Stimulated activated CD4-positive, alpha-beta T cell treated with anti-CD3 and anti-CD28 coated beads, Interleukin-1b, Interleukin-23, amount 100 ng/mL, for 48 hours (primary cell): Measurements from ENCODE around the gene CTU2.

Source experiments
- DNase-seq: peaks from one replicate; pipeline ENCODE4 v3.0.0-alpha.2; 2020

Gene CTU2

DNA sequence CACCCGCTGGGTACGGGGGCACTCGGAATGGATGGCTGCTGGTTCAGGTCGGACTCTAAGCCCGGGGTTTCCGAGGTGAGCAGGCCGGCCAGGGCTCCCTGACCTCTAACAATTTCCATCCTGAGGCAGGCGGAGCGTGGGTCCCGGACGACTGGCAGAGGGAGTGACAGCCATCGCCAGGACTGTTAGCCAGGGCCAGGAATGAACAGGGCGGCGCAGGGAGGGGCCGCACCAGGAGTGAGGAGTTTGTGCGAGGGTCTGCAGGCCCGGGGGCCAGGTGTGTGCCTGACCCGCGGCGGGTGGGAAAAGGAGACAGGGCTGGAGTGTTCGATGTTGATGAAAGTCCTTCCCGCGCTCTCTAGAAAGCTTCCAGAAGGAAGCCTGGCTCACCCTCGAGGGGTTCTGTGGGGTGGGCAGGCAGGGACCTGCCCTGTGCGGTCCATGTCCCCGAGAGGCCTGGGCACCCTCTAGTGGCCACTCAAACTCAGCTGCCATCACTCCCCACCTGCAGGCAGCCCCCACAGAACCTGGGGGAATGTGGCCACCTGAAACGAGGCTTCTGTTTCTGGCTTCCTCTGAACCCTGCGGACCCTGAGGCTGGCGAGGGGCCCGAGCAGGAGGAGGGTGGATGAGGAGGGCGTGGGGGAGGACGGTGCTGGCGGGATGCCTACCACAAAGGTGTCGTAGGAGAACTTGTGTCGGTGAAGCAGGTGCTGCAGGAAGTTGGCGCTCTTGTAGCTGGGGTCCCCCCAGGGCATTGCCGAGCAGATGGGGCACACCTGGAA lies 8.3 kb upstream of the CTU2 start:
- no peak for DNase-seq

DNA sequence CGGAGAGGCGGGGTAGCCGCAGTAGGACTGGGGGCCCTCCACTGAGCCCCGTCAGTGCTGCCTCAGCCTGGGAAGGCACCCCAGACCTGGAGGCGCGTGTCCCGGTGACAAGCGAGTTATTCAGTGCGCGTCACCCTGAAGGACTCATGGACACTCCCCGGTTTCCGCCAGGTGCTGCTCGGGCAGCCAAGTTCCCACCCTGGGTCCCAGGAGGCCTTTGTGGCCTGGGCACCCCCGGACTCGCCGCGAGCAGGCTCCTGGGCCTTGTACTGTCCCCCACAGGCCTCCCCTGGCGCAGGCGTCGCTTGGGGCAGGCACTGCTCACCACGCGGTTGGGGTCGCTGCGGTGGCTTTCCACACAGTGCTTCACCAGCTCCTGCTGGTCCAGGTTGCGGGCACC lies 7.7 kb upstream of the CTU2 start:
- DNase-seq: no peak

DNA sequence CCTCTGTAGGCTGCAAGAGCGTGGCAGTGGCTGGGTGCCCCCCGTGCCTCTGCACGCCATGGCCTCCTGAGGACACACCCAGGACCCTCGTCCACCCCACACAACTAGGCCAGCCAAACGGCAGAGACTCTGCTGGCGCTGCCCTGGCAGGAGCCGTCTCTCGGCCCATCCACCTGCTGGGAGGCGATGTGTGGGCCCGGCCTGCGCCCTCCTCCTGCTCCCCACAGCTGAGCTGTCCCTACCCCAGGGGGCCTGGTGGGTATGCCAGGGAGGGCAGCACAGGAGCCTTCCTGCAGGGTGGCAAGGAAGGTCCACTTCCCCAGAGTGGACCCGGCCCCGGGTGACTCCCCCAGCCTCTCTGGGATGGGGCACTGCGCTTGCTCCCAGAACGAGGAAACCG lies 7.1 kb upstream of the CTU2 start:
- DNase-seq: no peak

DNA sequence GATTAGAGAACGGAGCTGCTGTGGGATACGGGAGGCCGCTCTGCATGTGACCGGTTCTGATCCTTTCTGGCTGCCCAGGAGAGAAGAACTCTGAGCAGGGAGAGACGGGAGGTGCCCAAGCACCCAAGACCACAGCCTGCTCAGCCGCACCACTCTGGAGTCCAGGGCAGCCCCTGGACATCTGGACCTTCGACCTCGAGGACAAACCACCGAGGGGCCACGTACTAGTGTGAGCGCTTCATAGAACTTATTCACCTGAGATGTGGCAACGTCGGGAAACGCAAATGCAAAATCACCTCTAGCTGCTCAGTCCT lies 6.0 kb upstream of the CTU2 start:
- DNase-seq: no peak

DNA sequence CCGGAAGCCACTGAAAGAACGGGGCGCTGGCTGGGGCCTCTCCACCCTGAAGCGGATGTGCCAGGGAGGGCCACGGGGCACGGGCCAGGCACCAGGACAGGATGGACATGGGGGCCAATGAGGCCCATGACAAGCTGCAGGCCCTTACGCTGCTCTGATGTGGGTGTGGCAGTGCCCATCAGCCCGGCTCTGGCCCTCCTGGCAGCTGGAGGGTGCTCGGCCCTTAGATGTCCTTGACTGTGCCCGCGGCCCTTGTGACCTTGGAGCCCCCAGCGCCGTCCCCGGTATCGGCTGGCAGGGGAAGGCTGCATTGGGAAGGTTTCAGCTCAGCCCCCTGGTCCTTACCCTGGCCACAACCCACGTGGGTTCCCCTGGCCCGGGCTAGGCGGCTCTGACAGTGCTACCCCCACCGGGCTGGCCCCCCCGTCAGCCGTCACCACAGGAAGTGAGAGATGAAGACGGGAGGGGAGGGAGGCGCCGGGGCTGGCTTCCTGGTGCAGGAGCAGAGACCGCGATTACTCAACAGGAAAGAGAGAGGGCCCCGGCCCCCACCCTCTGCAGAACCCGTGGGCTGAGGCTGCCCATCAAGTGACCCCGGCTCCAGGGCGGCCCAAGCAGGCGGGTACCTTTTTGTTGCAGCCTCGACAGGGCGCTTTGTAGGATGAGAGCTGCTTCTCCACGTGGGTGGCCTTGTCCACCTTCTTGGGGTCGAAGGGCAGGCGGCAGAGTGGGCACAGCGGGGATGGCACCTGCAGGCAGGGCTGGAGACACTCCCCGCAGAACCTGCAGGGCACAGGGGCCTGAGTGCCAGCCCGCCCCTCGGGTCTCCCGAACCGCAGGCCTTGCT lies 5.4 kb upstream of the CTU2 start:
- DNase-seq: peak; percentile 92

DNA sequence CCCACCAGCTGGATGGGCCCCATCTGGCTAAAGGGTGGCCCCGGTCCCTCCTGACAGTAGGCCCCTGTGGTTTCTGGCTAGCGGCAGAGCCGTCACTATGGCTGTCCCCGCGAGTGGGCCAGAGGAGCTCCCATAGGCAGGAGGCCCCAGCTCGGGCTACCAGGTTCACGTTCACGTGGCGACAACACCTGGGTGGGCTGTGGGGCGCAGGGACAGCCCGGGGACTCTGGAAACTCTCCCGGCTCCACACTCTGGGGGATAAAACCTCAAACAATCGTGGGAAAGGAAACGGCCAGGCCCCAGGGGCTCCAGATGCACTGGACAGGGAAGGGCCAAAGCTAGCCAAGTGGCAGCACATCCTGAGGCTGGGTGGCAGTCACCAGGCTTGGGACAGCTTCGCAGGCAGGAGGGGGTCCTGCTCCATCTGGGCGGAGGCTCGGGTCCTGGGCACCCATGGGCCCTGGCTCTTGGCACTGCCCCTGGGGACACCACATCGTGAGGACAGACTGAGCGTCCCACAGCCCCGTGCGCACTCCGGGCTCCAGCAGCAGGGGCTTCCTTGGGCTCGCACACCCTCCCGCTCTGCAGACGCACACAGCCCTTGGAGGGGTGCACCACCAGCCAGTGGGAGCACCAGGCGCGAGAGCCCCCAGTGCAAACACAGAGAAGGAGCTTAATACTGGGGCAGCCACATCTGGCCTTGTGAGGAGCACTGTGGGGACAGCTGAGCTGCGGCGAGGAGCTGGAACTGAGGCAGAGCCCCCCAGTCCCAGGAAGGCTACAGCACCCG lies 4.5 kb upstream of the CTU2 start:
- DNase-seq: no peak

DNA sequence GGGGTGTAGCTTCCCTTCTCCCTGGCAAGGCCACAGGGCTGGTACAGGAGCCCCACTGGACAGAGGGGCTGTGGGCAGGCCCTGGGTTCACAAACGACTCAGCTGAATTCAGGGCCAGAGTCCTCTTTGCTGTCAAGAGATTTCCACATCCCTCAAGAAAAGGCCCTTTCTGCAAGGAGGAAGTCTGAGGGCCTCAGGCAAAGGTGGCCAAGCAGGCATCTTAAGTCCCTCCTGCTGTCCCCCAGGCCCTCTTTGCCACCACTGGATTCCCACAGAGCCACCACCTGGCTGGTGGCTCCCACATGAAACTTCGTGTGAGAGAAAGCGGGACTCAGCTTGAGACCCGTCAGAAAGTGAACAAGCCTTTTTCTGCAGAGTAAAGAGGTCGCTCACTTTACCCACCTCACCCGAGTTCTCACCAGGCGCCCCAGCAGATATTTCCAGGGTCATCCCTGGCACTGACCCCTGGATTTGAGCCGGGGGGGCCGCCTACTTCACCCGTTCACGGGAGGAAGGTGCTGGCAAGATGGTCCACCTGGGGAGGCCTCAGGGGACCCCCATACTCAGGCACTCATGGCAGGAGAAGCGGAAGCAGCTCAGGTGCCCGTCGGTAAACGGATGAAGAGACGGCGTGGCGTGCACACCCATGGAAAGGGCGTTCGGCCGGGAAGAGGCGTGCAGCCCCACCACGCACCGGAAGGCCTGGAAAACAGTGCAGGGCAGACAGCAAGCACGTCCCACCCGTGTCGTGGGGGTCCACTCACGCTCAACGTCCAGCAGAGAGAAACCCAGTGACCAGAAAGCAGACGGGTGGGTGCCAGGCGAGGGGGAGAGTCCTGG lies 3.7 kb upstream of the CTU2 start:
- DNase-seq: no peak

DNA sequence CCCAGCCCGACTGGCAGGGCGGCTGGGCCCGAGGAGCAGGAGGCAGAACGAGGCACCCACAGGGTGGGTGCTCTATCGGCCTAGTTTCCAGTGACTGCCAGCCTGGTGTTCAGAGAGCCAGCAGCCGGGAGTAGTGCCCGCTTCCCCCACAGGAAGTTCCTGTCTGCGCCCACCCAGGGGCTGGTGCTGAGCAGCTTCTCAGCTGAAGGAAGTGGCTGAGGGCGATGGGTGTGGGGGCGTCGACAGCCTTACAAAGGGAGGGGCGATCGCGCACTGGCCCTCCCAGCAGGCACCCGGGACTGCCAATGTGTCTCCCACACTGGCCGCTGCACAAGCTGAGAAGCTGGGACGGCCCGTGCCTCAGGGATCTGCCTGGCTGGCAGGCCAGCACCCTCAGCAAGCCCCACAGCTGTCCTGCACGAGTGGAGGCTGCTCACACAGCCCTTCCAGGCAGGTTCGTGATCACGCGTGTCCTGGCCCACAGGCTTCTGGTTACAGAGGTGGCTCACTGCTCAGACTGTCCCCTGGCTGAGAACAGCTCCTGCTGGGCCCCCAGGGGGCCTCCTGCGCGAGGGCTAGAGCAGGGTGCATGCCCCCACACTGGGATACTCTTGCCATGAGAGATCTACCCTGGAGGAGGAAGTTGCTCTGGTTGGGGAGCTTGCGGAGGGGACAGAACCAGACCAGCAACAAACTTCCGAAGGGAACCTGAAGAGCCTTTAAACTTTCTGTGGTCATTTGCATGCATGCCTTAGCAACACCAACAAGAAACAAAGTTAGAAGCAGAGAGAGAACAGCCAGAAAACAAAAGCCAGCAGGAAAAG lies 2.6 kb upstream of the CTU2 start:
- peak; percentile 70 for DNase-seq

DNA sequence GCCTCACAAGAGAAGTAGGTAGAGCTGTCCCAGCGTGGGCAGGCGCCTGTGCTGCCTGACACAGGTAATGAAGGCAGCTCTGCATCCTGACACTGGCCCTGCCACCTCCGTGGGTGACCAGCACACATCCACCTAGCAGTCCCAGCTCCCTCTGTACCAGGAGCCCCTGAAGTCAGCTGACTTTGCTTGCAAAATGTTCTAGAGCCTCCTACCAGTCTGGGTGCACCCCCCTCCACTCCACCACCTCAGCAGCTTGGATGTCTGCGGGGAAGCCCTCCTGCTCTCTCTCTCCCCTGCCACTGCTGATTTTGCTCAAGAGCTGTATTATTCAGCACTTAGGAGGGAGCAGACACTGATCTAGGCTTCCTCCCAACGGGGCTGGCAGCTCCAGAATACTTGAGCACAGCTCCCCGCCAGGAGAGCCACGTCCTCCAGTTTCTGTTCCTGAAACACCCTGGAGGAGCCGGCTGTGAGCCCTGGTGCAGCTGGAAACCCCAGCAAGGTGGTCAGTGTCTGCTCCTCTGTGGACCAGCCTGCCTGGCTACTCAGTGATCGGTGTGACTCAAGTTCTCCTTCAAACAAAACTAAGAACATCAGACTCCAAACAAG lies 1.1 kb upstream of the CTU2 start:
- peak; percentile 43 for DNase-seq

DNA sequence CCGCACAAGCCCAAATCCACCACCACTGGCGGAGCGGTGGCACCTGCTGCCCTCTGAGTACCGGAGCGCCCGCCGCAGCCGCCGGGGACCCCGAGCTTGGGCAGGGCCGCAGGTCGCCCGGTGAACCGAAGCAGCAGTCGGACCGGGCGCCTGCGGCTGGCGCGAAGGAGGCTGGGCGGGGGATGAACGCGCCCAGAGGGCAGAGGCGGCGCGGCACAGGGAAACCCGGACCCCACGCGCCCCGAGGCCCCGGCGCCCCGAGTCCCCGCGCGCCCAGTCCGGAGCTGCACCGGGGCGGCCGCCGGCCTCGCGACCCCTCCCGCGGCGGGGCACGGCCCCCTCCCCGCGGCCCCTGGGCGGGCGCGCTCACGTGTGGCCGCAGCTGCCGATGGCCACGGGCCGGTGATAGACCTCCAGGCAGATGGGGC lies 488 bp upstream of the CTU2 start:
- no peak for DNase-seq

DNA sequence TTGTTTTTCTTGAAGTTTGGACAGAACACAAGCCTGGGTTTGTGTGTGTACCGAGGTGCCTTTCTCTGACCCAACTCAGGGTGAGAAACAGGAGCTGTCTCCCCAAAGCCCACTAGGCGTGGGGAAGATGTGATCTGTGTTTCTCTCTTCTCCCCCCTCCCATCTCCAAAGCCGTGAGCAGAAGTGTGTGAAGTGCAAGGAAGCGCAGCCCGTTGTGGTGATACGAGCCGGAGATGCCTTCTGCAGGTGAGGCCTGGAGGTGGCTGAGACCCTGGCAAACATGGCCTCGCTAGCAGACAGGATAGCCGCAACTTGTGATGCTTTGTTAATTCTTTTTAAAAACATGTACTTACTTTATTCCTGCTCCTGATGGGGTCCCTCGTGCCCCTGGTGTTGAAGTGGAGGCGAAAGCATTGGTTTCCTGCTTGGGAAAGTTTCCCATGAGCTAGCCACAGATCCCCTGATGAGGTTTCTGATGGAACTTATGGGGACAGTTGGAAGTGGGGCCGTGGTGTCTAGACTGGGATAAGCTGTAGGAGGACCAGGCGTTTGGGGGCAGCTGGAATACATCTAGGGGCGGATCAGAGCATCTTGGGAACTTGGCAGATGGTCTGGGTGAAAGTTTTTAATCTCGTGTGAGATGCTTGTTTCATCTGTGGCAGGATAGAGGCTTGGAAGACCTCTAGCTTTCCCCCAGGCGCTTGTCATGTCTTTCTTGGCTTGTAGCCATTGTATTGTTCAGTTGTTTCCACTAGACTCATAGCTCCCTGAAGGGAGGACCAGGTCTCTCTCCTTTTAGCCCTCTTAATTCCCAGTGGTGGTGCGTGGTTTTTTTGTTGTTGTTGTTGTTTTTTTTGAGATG lies 893 bp downstream of the CTU2 start:
- no peak for DNase-seq

DNA sequence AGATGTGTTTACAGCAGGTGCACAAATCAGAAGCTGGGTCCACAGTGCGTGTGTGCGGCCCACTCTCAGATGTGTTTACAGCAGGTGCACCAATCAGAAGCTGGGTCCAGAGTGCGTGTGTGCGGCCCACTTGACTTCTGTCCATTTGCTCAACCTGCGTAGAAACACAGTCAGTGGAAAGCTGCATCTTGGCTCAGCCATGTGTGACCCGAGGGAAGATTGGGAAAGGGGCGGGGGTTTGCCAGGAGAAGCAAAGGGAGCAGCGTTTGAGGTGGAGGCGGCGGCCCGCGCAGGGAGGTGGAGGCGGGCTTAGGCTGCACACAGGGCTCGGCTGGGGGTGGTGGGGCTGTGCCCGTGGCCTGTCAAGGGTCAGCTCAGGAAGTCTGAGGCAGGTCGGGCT lies 4.3 kb downstream of the CTU2 start:
- no peak for DNase-seq

DNA sequence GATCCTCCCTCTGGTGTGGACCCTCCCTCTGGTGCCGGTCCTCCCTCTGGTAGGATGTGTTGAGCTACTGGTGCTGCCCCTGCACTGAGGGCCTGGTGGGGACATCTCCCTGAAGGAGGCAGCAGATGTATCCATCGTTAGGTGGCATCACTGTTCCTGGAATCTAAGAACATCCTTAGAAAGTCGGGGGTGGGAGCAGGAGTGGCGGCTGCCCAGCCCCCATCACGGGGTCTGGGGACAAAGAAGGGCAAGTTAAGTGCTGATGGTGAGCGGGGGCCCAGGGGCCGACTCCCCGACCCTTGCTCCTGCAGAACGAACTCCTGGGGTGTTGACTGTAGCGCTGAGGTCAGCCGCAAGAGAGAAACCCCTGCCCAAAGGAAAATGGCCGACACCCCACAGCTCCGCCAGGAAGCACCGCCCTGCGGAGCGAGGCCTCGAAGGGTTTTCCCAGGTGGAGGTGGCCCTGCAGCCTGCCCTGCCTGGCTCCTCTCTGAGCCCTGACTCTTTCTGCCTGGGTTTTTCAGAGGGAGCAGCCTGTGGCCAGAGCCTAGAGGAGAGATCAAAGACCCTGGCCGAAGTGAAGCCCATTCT lies 5.5 kb downstream of the CTU2 start:
- DNase-seq: no peak

DNA sequence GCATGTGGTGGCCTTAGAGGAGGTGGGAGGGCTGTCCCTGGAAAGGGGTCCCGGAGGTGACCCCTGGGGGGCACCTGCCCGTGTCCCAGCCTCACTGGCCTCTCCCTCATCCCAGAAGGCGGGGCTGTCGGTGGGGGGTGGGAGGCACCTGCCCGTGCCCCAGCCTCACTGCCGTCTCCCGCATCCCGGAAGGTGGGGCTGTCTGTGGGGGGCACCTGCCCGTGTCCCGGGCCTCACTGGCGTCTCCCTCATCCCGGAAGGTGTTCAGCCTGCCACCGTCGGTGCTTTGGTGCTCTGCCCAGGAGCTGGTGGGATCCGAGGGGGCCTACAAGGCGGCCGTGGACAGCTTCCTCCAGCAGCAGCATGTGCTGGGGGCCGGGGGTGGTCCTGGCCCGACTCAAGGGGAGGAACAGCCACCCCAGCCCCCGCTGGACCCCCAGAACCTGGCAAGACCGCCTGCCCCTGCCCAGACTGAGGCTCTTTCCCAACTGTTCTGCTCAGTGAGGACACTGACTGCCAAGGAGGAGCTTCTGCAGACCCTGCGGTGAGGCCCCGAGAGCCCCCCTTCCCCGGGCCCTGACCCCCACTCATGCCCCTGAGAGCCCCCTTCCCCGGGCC lies 6.2 kb downstream of the CTU2 start:
- DNase-seq: no peak

DNA sequence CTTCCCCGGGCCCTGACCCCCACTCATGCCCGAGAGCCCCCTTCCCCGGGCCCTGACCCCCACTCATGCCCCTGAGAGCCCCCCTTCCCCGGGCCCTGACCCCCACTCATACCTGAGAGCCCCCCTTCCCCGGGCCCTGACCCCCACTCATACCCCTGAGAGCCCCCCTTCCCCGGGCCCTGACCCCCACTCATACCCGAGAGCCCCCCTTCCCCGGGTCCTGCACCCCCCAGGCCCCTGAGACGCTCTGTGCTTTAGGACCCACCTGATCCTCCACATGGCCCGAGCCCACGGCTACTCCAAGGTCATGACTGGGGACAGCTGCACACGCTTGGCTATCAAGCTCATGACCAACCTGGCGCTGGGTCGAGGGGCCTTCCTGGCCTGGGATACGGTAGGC lies 6.8 kb downstream of the CTU2 start:
- DNase-seq: no peak

DNA sequence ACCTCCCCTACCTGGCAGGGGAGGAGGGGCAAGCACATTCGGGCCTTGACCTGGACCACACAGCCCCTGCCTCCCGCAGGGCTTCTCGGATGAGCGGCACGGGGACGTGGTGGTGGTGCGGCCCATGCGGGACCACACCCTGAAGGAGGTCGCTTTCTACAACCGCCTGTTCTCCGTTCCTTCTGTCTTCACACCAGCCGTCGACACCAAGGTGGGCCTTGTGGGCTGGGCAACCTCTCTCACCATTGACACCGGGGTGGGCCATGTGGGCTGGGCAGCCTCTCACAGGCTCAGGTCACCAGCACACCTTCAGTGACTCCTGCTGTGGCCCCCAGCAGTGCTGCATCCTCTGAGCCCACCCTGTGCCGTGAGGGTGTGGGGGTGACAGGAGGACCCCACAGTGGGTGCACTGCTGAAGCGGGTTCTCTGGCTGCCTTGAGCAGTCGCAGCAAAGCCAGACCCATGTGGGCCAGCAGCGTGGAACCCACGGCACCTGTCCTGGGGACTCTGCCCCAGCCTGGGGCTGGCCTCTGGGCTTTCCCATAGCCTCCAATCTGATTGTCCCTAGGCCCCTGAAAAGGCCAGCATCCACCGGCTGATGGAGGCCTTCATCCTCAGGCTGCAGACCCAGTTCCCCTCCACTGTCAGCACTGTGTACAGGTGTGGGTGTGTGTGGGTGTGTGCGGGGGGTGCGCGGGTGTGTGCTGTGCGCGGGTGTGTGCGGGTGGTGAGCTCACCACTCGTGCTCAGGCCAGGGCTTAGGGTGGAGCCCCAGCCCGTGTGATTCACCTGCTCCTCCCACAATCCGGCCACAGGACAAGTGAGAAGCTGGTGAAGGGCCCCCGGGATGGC lies 7.5 kb downstream of the CTU2 start:
- no peak for DNase-seq

DNA sequence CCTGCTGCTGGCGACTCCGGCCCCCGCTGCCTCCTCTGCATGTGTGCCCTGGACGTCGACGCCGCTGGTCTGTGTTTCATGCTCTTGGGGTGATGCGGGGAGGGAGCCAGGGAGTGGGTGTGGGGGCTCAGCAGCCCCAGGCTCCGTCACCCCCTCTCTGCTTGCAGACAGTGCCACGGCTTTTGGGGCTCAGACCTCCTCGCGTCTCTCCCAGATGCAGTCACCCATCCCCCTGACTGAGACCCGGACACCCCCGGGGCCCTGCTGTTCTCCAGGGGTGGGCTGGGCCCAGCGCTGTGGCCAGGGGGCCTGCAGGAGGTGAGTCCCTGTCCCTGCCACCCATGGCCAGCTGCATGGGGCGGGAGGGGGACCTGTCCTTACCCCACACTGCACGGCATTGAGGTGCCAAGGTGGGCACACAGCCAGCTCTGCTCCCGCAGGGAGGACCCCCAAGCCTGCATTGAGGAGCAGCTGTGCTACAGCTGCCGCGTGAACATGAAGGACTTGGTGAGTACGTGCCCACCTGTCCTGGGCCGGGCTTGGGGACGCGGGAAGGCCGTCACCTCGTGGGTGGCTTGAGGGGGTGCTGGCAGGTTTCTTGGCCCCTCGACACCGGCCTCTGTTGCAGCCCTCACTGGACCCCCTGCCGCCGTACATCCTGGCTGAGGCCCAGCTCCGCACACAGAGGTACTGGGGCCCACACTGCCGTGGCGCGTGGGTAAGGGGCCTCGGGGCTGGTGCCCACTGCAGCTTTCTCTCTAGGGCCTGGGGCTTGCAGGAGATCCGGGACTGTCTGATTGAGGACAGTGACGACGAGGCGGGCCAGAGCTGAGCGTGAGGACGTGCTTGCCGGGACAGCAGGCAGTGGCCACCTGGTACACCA lies 8.4 kb downstream of the CTU2 start:
- DNase-seq: no peak
